PFSK-1 (cell line): Measurements from ENCODE around the gene PPFIBP2. TPM values are rescaled to one million over a fixed set of nuclear protein-coding genes. Genes with fewer than 3 reads are reported as not detected.

Experiments
- FOXP2 ChIP-seq: optimal IDR thresholded peaks from 2 replicates; pipeline ENCODE3; 2011; ENCODE audit warnings: borderline replicate concordance, control low read depth, inconsistent platforms; ENCODE audit not compliant: insufficient read depth; ENCODE audit errors: extremely low read length, extremely low read depth
- POLR2AphosphoS5 ChIP-seq: IDR thresholded peaks from 2 replicates; pipeline ENCODE4 v1.6.1; 2012; ENCODE audit warnings: low read depth, mild to moderate bottlenecking, control low read depth, low read length, moderate library complexity
- SIN3A ChIP-seq: IDR thresholded peaks from 2 replicates; pipeline ENCODE4 v1.6.1; 2012; ENCODE audit warnings: mild to moderate bottlenecking, low read length, moderate library complexity, borderline replicate concordance; ENCODE audit not compliant: insufficient read depth
- TAF1 ChIP-seq: IDR thresholded peaks from 2 replicates; pipeline ENCODE4 v1.6.1; 2012; ENCODE audit warnings: low read length, control low read depth, borderline replicate concordance; ENCODE audit not compliant: insufficient read depth
- polyA plus RNA-seq: library from polyadenylated mRNA; unstranded; fragments of >200 nt; gene quantifications from one replicate; pipeline ENCODE4 v1.2.1, GENCODE V29; 2012; ENCODE audit warnings: low read depth, missing spikeins; ENCODE audit not compliant: insufficient read length
- TF ChIP-seq, protein P1 (sequence below), 2 experiments: IDR thresholded peaks; 2 replicates each; pipeline versions ENCODE4 v1.6.1 to v1.8.0; 2011 to 2012; ENCODE audit warnings: low read depth in 2 of 2, low read length in 2 of 2, control low read depth in 1 of 2, inconsistent platforms in 1 of 2, mild to moderate bottlenecking in 1 of 2, moderate library complexity in 1 of 2; ENCODE audit not compliant: insufficient read depth in 1 of 2

The PPFIBP2 gene
- polyA plus RNA-seq = 1.4 TPM

DNA sequence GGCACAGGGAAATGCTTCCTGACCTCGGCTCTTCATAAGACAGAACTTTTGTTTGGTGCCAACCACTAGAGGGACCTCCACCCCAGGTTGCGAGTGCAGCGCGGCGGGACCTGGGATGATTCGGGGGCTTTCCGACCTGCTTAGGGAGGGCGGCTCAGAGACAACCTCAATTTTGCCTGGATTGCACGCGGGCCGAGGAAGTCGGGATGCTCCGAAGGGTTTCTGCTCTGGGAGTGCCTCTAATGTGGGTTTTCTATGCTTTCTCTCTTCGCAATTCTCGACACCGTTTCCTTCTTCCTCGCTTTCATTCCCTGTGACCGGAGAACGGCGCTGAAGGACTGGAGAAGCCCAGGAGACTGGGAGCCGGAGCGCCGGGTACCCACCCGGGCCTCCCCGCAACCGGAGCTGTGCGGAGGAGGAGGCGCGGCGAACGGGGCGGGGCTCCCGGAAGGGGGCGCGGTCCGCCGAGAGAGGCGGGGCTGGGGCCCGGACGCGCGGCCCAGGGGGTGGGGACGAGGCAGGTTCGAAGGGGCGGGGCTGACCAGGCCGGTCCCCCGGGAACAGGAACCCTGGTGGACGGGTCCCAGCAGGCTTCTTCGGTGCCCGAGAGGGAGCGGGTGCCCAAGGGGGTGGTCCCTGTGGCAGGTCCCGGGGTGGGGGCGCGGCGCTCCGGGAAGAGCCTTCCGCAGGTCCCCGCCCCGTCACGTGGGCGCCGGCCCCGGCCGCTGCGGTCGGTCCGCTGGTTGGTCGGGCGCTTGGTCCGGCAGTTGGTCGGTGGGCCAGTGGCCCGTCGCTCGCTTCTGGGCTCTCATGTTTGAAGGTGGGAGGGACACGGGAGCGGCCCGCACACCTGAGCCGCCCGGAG lies at the start of gene PPFIBP2:
TSS of gene PPFIBP2 (plus strand) at position 766 of the 865 bp plus-strand sequence. CDS start 35,477 bp downstream, outside the sequence.
- no peak for TF ChIP-seq FOXP2
- TF ChIP-seq SIN3A = no peak
- no peak for TF ChIP-seq TAF1
- TF ChIP-seq, protein P1, sequence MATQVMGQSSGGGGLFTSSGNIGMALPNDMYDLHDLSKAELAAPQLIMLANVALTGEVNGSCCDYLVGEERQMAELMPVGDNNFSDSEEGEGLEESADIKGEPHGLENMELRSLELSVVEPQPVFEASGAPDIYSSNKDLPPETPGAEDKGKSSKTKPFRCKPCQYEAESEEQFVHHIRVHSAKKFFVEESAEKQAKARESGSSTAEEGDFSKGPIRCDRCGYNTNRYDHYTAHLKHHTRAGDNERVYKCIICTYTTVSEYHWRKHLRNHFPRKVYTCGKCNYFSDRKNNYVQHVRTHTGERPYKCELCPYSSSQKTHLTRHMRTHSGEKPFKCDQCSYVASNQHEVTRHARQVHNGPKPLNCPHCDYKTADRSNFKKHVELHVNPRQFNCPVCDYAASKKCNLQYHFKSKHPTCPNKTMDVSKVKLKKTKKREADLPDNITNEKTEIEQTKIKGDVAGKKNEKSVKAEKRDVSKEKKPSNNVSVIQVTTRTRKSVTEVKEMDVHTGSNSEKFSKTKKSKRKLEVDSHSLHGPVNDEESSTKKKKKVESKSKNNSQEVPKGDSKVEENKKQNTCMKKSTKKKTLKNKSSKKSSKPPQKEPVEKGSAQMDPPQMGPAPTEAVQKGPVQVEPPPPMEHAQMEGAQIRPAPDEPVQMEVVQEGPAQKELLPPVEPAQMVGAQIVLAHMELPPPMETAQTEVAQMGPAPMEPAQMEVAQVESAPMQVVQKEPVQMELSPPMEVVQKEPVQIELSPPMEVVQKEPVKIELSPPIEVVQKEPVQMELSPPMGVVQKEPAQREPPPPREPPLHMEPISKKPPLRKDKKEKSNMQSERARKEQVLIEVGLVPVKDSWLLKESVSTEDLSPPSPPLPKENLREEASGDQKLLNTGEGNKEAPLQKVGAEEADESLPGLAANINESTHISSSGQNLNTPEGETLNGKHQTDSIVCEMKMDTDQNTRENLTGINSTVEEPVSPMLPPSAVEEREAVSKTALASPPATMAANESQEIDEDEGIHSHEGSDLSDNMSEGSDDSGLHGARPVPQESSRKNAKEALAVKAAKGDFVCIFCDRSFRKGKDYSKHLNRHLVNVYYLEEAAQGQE (IDR thresholded peaks at IDR 0.05; ENCODE audit: insufficient read depth in 1 of 2, low read depth in 2 of 2, low read length in 2 of 2) = no peak
- no peak for TF ChIP-seq POLR2AphosphoS5

DNA sequence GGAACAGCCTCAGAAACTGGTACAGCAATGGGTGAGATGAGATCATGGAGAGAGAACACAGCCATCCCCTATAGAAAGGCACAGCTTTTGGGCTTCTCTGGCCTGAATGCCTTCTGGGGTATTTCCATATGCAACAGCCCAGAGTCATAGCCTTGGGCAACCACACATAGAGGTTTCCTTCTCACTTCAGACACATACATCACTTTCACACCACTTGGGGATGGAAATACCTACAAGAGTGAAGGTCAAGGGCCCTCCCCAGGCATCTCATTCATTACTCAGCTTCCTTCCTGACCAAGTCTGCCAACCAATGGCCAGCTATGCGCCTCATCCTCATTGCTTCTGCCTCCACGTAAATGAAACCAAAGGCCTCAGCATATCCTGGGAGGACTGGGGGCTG lies 46.1 kb upstream of the PPFIBP2 start:
- TF ChIP-seq POLR2AphosphoS5 (no peak), TAF1 (no peak), FOXP2 (no peak), SIN3A (no peak)
- TF ChIP-seq, protein P1 (IDR thresholded peaks at IDR 0.05; ENCODE audit: insufficient read depth in 1 of 2, low read depth in 2 of 2, low read length in 2 of 2) = no peak

DNA sequence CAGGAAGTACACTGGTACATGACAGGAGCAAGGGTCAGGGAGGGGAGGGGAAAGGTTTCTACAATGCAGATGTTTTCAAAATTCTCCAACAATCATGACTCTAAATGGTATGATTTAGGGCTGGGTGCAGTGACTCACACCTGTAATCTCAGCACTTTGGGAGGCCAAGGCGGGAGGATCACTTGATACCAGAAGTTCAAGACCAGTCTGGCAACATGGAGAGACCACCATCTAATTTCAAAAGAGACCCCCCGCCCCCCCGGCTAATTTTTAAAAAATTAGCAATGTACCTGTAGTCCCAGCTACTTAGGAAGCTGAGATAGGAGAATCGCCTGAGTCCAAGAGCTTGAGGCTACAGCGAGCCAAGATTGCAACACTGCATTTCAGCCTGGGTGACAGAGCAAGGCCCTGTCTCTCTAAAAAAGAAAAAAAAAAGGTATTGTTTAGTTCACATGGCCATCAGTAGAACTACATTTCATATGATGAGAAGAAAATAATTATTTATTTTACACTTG lies 44.4 kb upstream of the PPFIBP2 start:
- TF ChIP-seq, protein P1 (IDR thresholded peaks at IDR 0.05; ENCODE audit: insufficient read depth in 1 of 2, low read depth in 2 of 2, low read length in 2 of 2) = no peak
- TF ChIP-seq SIN3A = no peak
- no peak for TF ChIP-seq TAF1
- TF ChIP-seq FOXP2 = no peak
- TF ChIP-seq POLR2AphosphoS5 = no peak

- TF ChIP-seq, protein P1 (IDR thresholded peaks at IDR 0.05; ENCODE audit: insufficient read depth in 1 of 2, low read depth in 2 of 2, low read length in 2 of 2) = no peak
- TF ChIP-seq TAF1 (no peak), POLR2AphosphoS5 (no peak), SIN3A (no peak), FOXP2 (no peak)
These were observed 42.7 kb upstream of the PPFIBP2 start for GRCh38 chr11:7471071-7471470.
